Esophagus squamous epithelium (tissue), 4 donors: ENCODE results near the gene SMIM17.

Experiments
- POLR2A ChIP-seq, 4 donors: fragments of 450-650 bp; IDR thresholded peaks; one replicate each; pipeline ENCODE4 v1.6.1; 2017; ENCODE audit warnings: antibody characterized with exemption in 4 of 4, mild to moderate bottlenecking in 4 of 4, moderate library complexity in 3 of 4
- TF ChIP-seq, protein P1 (sequence below), 6 experiments: fragments of 450-650 bp in 4 of 6; fragments of 200-600 bp in 2 of 6; sonication (generic) in 2 of 6; IDR thresholded peaks; one replicate each; pipeline ENCODE4 v1.5.1; 2016 to 2019; ENCODE audit warnings: antibody characterized with exemption in 6 of 6, mild to moderate bottlenecking in 4 of 6, moderate library complexity in 4 of 6

DNA sequence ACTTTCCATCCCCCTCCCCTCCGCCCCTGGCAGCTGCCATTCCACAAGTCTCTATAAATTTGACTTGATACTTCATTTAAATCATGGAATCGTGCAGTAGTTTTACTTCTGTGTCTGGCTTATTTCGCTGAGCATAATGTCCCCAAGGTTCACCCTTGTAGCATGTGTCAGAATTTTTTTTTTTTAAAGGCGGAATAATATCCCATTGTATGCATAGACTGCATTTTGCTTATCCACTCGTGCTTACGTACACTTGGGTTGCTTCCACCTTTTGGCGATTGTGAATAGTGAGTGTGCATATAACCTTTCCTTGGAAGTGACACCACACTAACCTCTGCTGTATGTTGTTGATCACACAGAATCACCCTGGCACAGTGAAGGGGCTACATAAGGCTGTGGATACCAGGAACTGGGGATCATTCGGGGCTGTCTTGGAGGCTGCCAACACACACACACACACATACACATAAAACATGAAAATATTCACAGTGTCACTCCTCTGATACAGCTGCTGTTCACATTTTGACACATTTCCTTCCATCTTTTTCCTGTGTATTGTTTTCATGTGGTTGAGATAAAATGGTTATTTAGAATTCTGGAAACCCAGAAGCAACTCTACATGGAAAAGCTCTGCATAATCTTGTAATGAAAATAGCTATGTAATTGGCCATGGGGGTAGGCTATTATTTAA is 34.5 kb upstream of the SMIM17 start:
- TF ChIP-seq, protein P1, sequence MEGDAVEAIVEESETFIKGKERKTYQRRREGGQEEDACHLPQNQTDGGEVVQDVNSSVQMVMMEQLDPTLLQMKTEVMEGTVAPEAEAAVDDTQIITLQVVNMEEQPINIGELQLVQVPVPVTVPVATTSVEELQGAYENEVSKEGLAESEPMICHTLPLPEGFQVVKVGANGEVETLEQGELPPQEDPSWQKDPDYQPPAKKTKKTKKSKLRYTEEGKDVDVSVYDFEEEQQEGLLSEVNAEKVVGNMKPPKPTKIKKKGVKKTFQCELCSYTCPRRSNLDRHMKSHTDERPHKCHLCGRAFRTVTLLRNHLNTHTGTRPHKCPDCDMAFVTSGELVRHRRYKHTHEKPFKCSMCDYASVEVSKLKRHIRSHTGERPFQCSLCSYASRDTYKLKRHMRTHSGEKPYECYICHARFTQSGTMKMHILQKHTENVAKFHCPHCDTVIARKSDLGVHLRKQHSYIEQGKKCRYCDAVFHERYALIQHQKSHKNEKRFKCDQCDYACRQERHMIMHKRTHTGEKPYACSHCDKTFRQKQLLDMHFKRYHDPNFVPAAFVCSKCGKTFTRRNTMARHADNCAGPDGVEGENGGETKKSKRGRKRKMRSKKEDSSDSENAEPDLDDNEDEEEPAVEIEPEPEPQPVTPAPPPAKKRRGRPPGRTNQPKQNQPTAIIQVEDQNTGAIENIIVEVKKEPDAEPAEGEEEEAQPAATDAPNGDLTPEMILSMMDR (IDR thresholded peaks at IDR 0.05), result no peak
- no peak for TF ChIP-seq POLR2A (IDR thresholded peaks at IDR 0.05)
